B cell (primary cell): Measurements from ENCODE around the gene TSPAN5. TPM values are rescaled to one million over a fixed set of nuclear protein-coding genes. Genes with fewer than 3 reads are reported as not detected.

Source experiments
- ATAC-seq: fragments of 200-7000 bp; cut with Tn5 transposase; one replicate; pipeline ENCODE4 v1.10.0; 2021; ENCODE audit warnings: low read depth, mild to moderate bottlenecking, moderate number of reproducible peaks, moderate library complexity
- CTCF ChIA-PET: fragments of 350-600 bp; sonication (Branson Sonifier 250); formaldehyde crosslinking; loops from one replicate; lab custom pipeline; 2021; ENCODE audit warnings: antibody characterized with exemption, inconsistent platforms; lab: Charles Lee
- POLR2A ChIA-PET: fragments of 350-600 bp; sonication (Branson Sonifier 250); formaldehyde crosslinking; loops from one replicate; lab custom pipeline; 2021; ENCODE audit warnings: antibody characterized with exemption; lab: Charles Lee
- DNase-seq: peaks from one replicate; pipeline ENCODE4 v3.0.0; 2013
- H2AFZ ChIP-seq: 2 replicates; pipeline ENCODE4 v1.6.1; 2012; ENCODE audit warnings: mild to moderate bottlenecking, low read depth, low read length; ENCODE audit not compliant: insufficient read depth, poor library complexity, severe bottlenecking
- H3K27ac ChIP-seq, 2 donors: 1 replicate in 1 of 2; 2 replicates in 1 of 2; pipeline ENCODE4 v1.5.1; 2012 to 2013; ENCODE audit warnings: low read length in 2 of 2, mild to moderate bottlenecking in 2 of 2, moderate library complexity in 1 of 2
- H3K27me3 ChIP-seq, 4 experiments: fragments of 200-600 bp in 1 of 4; sonication (generic) in 1 of 4; replicated peaks in 1 of 4; 1 replicate in 2 of 4; 2 replicates in 2 of 4; pipeline versions ENCODE4 v1.6.1 to v1.7.0; 2013 to 2016; ENCODE audit warnings: low read length in 3 of 4, mild to moderate bottlenecking in 2 of 4, mixed read lengths in 1 of 4, moderate library complexity in 1 of 4; ENCODE audit not compliant: insufficient read depth in 4 of 4, control insufficient read depth in 3 of 4; ENCODE audit errors: control extremely low read depth in 1 of 4
- H3K36me3 ChIP-seq, 2 experiments: replicated peaks in 1 of 2; 1 replicate in 1 of 2; 2 replicates in 1 of 2; pipeline versions ENCODE4 v1.6.1 to v1.7.1; 2013; ENCODE audit warnings: low read length in 1 of 2; ENCODE audit not compliant: insufficient read depth in 2 of 2, control insufficient read depth in 1 of 2; ENCODE audit errors: control extremely low read depth in 1 of 2, extremely low read depth in 1 of 2
- H3K4me1 ChIP-seq, 2 donors: fragments of 200-600 bp in 1 of 2; sonication (generic) in 1 of 2; 1 replicate in 1 of 2; 2 replicates in 1 of 2; pipeline versions ENCODE4 v1.5.1 to v1.6.1; 2013 to 2017; ENCODE audit warnings: low read length in 2 of 2; ENCODE audit not compliant: control insufficient read depth in 2 of 2, insufficient read depth in 2 of 2
- H3K4me2 ChIP-seq: replicated peaks from 2 replicates; pipeline ENCODE3; 2012; ENCODE audit warnings: mild to moderate bottlenecking, low read depth, low read length; ENCODE audit not compliant: poor library complexity, severe bottlenecking
- H3K4me3 ChIP-seq, 5 experiments: fragments of 200-600 bp in 1 of 5; sonication (generic) in 1 of 5; 1 replicate in 3 of 5; 2 replicates in 2 of 5; pipeline versions ENCODE4 v1.5.1 to v1.7.0; 2011 to 2016; ENCODE audit warnings: low read length in 4 of 5, mild to moderate bottlenecking in 4 of 5, low read depth in 2 of 5, control low read depth in 1 of 5, moderate library complexity in 1 of 5; ENCODE audit not compliant: insufficient read depth in 1 of 5; ENCODE audit errors: control extremely low read depth in 1 of 5, extremely low read depth in 1 of 5
- H3K79me2 ChIP-seq: fragments of 200-600 bp; sonication (generic); one replicate; pipeline ENCODE4 v1.6.0; 2016; ENCODE audit warnings: low read length; ENCODE audit not compliant: control insufficient read depth, insufficient read depth
- H3K9ac ChIP-seq: fragments of 200-600 bp; sonication (generic); 2 replicates; pipeline ENCODE4 v1.6.1; 2017; ENCODE audit warnings: mild to moderate bottlenecking, low read length, moderate library complexity
- H3K9me3 ChIP-seq, 3 donors: one replicate each; pipeline versions ENCODE4 v1.6.1 to v1.7.1; 2013; ENCODE audit warnings: low read length in 2 of 3; ENCODE audit not compliant: control insufficient read depth in 2 of 3, insufficient read depth in 1 of 3; ENCODE audit errors: control extremely low read depth in 1 of 3
- H4K20me1 ChIP-seq: 2 replicates; pipeline ENCODE4 v1.6.0; 2012; ENCODE audit warnings: mild to moderate bottlenecking, low read length; ENCODE audit not compliant: insufficient read depth, control insufficient read depth, poor library complexity, severe bottlenecking
- H3K27ac Mint-ChIP-seq: one replicate; pipeline ENCODE4 v1.8.0; 2021; ENCODE audit warnings: mixed read lengths
- H3K27me3 Mint-ChIP-seq: one replicate; pipeline ENCODE4 v1.8.0; 2021; ENCODE audit warnings: mixed read lengths
- H3K4me1 Mint-ChIP-seq: one replicate; pipeline ENCODE4 v1.8.0; 2021; ENCODE audit warnings: mixed read lengths
- H3K4me3 Mint-ChIP-seq: one replicate; pipeline ENCODE4 v1.8.0; 2021; ENCODE audit warnings: mixed read lengths
- H3K9me3 Mint-ChIP-seq: one replicate; pipeline ENCODE4 v1.8.0; 2022; ENCODE audit warnings: mixed read lengths; ENCODE audit not compliant: insufficient read depth
- CTCF ChIP-seq: fragments of 200-600 bp; IDR thresholded peaks from one replicate; pipeline ENCODE4 v1.8.0; 2022; ENCODE audit warnings: antibody characterized with exemption, mild to moderate bottlenecking
- EZH2 ChIP-seq: IDR thresholded peaks from 2 replicates; pipeline ENCODE4 v1.6.1; 2012; ENCODE audit warnings: borderline replicate concordance, low read depth, mild to moderate bottlenecking, moderate library complexity, low read length; ENCODE audit not compliant: insufficient read depth, poor library complexity, severe bottlenecking
- WGBS: methylation state at CpG from one replicate; pipeline ENCODE4 v1.1.5; 2013; ENCODE audit warnings: missing lambda C conversion rate; ENCODE audit not compliant: insufficient coverage; 5-methylcytosine and 5-hydroxymethylcytosine counted together
- intact Hi-C: fragments of 100-400 bp; cut with micrococcal nuclease; formaldehyde crosslinking; loops from one replicate; pipeline ENCODE4 v1.10.0; 2022
- polyA plus RNA-seq: library from polyadenylated mRNA; depleted of rRNA; stranded (reverse); fragments of >200 nt; gene quantifications from 2 replicates; pipeline ENCODE4 v1.2.3, GENCODE V29; 2012
- total RNA-seq, 2 donors: library from RNA; stranded (reverse); fragments of 120-200 nt in 1 of 2; gene quantifications; 1 replicate in 1 of 2; 2 replicates in 1 of 2; pipeline versions ENCODE4 v1.2.3 to v1.2.4, GENCODE V29; 2013 to 2022

TSPAN5 gene
- total and polyA plus RNA-seq, 2 donors (not counting 1 experiment from before 2014, with no cell fraction given), result 2.6 to 5.3 TPM

- Histone ChIP-seq H3K4me1 (peaks cover 37 to 44% of the 10 kb centered on the region in 2 donors), H3K27me3 (no peaks in the 10 kb centered on the region), H3K9ac (peak overlapping the region; percentile 54), H3K36me3 (no peaks in the 10 kb centered on the region), H3K4me2 (peak overlapping the region; percentile 76), H4K20me1 (no peaks in the 10 kb centered on the region), H3K9me3 (peaks cover 0 to 12% (median 3%) of the 10 kb centered on the region in 3 donors), H3K79me2 (peaks cover under 1% of the 10 kb centered on the region), H3K4me3 (peak overlapping the region in 1 of 5 experiments; percentile 58), H3K27ac (peak overlapping the region; percentile 92 to 99), H2AFZ (peak overlapping the region; percentile 73)
- Mint-ChIP-seq H3K4me3 (peak overlapping the region; percentile 90), H3K4me1 (peaks cover 54% of the 10 kb centered on the region), H3K9me3 (no peaks in the 10 kb centered on the region), H3K27ac (peak overlapping the region; percentile 99), H3K27me3 (no peaks in the 10 kb centered on the region)
- ChIA-PET POLR2A (interaction anchor here (0.5 kb wide), 1 partner anchor 480 kb away, joined by 3 read pairs; no protein-coding TSS in a partner anchor), CTCF (interaction anchor here (1.2 kb wide), 1 partner anchor 333 kb away, joined by 3 read pairs; the partner anchor contains the start of gene METAP1)
- no peak for ATAC-seq
- intact Hi-C loops, result loop anchor here (1.0 to 10.0 kb wide), 5 partner anchors 266 to 902 kb away; partner anchors contain the start of genes METAP1, RAP1GDS1, STPG2 and TRMT10A
- WGBS, result 62% methylated on average over 6 of the region's 7 CpGs
- TF ChIP-seq EZH2 (no peak), CTCF (no peak)
- DNase-seq, result no peak
Measured at GRCh38 chr4:98662626-98663225, 4.3 kb upstream of the TSPAN5 start.

GRCh38 chr4:98662055-98662453 lies 3.6 kb upstream of the TSPAN5 start:
- no peak for TF ChIP-seq EZH2
- no peak for TF ChIP-seq CTCF
- ChIA-PET CTCF (interaction anchor here (1.2 kb wide), 1 partner anchor 333 kb away, joined by 3 read pairs; the partner anchor contains the start of gene METAP1), POLR2A (no interaction called here)
- no peak overlapping the region for H3K4me2 ChIP-seq
- no CpG with 5 or more reads among the region's 4 CpGs for WGBS
- peaks cover 42 to 48% of the 10 kb centered on the region in 2 donors for H3K4me1 ChIP-seq
- no peaks in the 10 kb centered on the region for H3K9me3 Mint-ChIP-seq
- peaks cover 0 to 12% (median 3%) of the 10 kb centered on the region in 3 donors for H3K9me3 ChIP-seq
- peaks cover 61% of the 10 kb centered on the region for H3K4me1 Mint-ChIP-seq
- no peak overlapping the region for H3K4me3 ChIP-seq
- H3K27me3 ChIP-seq, result no peaks in the 10 kb centered on the region
- H3K36me3 ChIP-seq, result no peaks in the 10 kb centered on the region
- peak overlapping the region in 1 of 2 donors; percentile 99 for H3K27ac ChIP-seq
- ATAC-seq (no peak), DNase-seq (no peak)
- H3K27ac Mint-ChIP-seq, result peak overlapping the region; percentile 12
- H3K9ac ChIP-seq, result no peak overlapping the region
- H4K20me1 ChIP-seq, result no peaks in the 10 kb centered on the region
- H3K4me3 Mint-ChIP-seq, result no peak overlapping the region
- H3K79me2 ChIP-seq, result peaks cover 7% of the 10 kb centered on the region
- intact Hi-C loops, result loop anchor here (2.0 to 10.0 kb wide), 2 partner anchors 401 to 903 kb away; partner anchors contain the start of genes RAP1GDS1 and TRMT10A
- no peak overlapping the region for H2AFZ ChIP-seq
- H3K27me3 Mint-ChIP-seq, result no peaks in the 10 kb centered on the region
